H1 (cell line): ENCODE data around the gene PKIB. TPM values are rescaled to one million over a fixed set of nuclear protein-coding genes. Genes with fewer than 3 reads are reported as not detected.

Experiments
- CTCF ChIA-PET: fragments of 300-600 bp; sonication (Branson Sonifier 250); formaldehyde crosslinking; loops from one replicate; lab custom pipeline; 2021; ENCODE audit not compliant: partially characterized antibody; lab: Charles Lee
- POLR2A ChIA-PET: fragments of 300-600 bp; sonication (Branson Sonifier 250); formaldehyde crosslinking; loops from one replicate; lab custom pipeline; 2021; ENCODE audit warnings: inconsistent platforms; ENCODE audit not compliant: partially characterized antibody; lab: Charles Lee
- DNase-seq, 2 experiments: peaks; one replicate each; pipeline versions ENCODE4 v3.0.0 to v3.0.0-alpha.2; 2010 to 2022; ENCODE audit warnings: low spot score in 2 of 2, low read depth in 1 of 2, mixed read lengths in 1 of 2
- FAIRE-seq: peaks from 2 replicates; lab custom pipeline; 2011; peaks lifted over from hg19 to GRCh38; lab: Jason Lieb, UNC
- H2AFZ ChIP-seq: 2 replicates; pipeline ENCODE4 v1.8.1; 2012; ENCODE audit warnings: low read length, inconsistent platforms
- H2AK5ac ChIP-seq: 2 replicates; pipeline ENCODE4 v1.6.1; 2013; ENCODE audit warnings: low read depth, low read length
- H2BK120ac ChIP-seq: replicated peaks from 2 replicates; pipeline ENCODE3; 2013; ENCODE audit warnings: low read depth, low read length, inconsistent platforms
- H2BK12ac ChIP-seq: 2 replicates; pipeline ENCODE4 v1.6.1; 2013; ENCODE audit warnings: low read depth, low read length
- H2BK15ac ChIP-seq: 2 replicates; pipeline ENCODE4 v1.6.1; 2013; ENCODE audit warnings: low read length
- H2BK20ac ChIP-seq: 2 replicates; pipeline ENCODE4 v1.6.1; 2013; ENCODE audit warnings: low read length
- H2BK5ac ChIP-seq: 2 replicates; pipeline ENCODE4 v1.6.1; 2013; ENCODE audit warnings: low read depth, low read length
- H3K14ac ChIP-seq: 2 replicates; pipeline ENCODE4 v1.6.1; 2013; ENCODE audit warnings: inconsistent platforms; ENCODE audit not compliant: insufficient read length
- H3K18ac ChIP-seq: 2 replicates; pipeline ENCODE4 v1.6.1; 2013; ENCODE audit warnings: low read length; ENCODE audit errors: extremely low read depth
- H3K23ac ChIP-seq: 2 replicates; pipeline ENCODE4 v1.6.1; 2013; ENCODE audit warnings: inconsistent platforms; ENCODE audit not compliant: insufficient read length
- H3K23me2 ChIP-seq: 2 replicates; pipeline ENCODE4 v1.6.1; 2013; ENCODE audit warnings: low read depth, low read length
- H3K27ac ChIP-seq: 2 replicates; pipeline ENCODE4 v1.6.1; 2011; ENCODE audit warnings: low read depth, low read length, inconsistent platforms
- H3K27me3 ChIP-seq, 4 experiments: replicated peaks in 1 of 4; 1 replicate in 1 of 4; 2 replicates in 3 of 4; pipeline versions ENCODE4 v1.6.1 to v1.8.1; 2011 to 2013; ENCODE audit warnings: low read length in 3 of 4, mild to moderate bottlenecking in 3 of 4, inconsistent platforms in 2 of 4, mixed read lengths in 2 of 4, moderate library complexity in 1 of 4; ENCODE audit not compliant: control insufficient read depth in 3 of 4, insufficient read depth in 3 of 4; ENCODE audit errors: extremely low read depth in 1 of 4
- H3K36me3 ChIP-seq, 4 experiments: 2 replicates each; pipeline versions ENCODE4 v1.6.1 to v1.8.1; 2011 to 2013; ENCODE audit warnings: mild to moderate bottlenecking in 4 of 4, low read length in 3 of 4, moderate library complexity in 2 of 4, control low read depth in 1 of 4, inconsistent platforms in 1 of 4; ENCODE audit not compliant: insufficient read depth in 4 of 4, control insufficient read depth in 2 of 4
- H3K4ac ChIP-seq: replicated peaks from 2 replicates; pipeline ENCODE3; 2013; ENCODE audit warnings: low read length, low read depth, mixed read lengths, inconsistent platforms; ENCODE audit not compliant: insufficient read length
- H3K4me1 ChIP-seq, 4 experiments: replicated peaks in 1 of 4; 1 replicate in 1 of 4; 2 replicates in 3 of 4; pipeline versions ENCODE4 v1.6.1 to v1.8.1; 2011 to 2013; ENCODE audit warnings: low read length in 3 of 4, inconsistent platforms in 2 of 4, mixed read lengths in 1 of 4; ENCODE audit not compliant: insufficient read depth in 4 of 4, control insufficient read depth in 3 of 4
- H3K4me2 ChIP-seq, 2 experiments: 2 replicates each; pipeline versions ENCODE4 v1.6.1 to v1.8.1; 2011 to 2013; ENCODE audit warnings: low read depth in 2 of 2, low read length in 2 of 2, control low read depth in 1 of 2, inconsistent platforms in 1 of 2, mild to moderate bottlenecking in 1 of 2; ENCODE audit not compliant: insufficient read depth in 1 of 2
- H3K4me3 ChIP-seq, 4 experiments: fragments of 200-600, 300-600 bp in 1 of 4; sonication (generic), shearing (Covaris generic), sonication (Bioruptor Twin) in 1 of 4; 2 replicates each; pipeline versions ENCODE4 v1.5.1 to v1.8.1; 2011 to 2016; ENCODE audit warnings: low read length in 4 of 4, low read depth in 3 of 4, control low read depth in 2 of 4, inconsistent platforms in 2 of 4, mild to moderate bottlenecking in 2 of 4, mixed read lengths in 1 of 4, moderate library complexity in 1 of 4; ENCODE audit not compliant: insufficient read depth in 2 of 4; ENCODE audit errors: extremely low read depth in 1 of 4
- H3K56ac ChIP-seq: replicated peaks from 2 replicates; pipeline ENCODE3; 2013; ENCODE audit warnings: low read depth, mild to moderate bottlenecking, mixed read lengths, low read length, inconsistent platforms; ENCODE audit not compliant: insufficient read length
- H3K79me1 ChIP-seq: 2 replicates; pipeline ENCODE4 v1.6.1; 2013; ENCODE audit warnings: low read depth, low read length, control low read depth
- H3K79me2 ChIP-seq, 2 experiments: 2 replicates each; pipeline versions ENCODE4 v1.6.1 to v1.8.1; 2012 to 2013; ENCODE audit warnings: low read length in 2 of 2, mild to moderate bottlenecking in 2 of 2, inconsistent platforms in 1 of 2; ENCODE audit not compliant: insufficient read depth in 2 of 2, control insufficient read depth in 1 of 2
- H3K9ac ChIP-seq, 4 experiments: replicated peaks in 1 of 4; 1 replicate in 1 of 4; 2 replicates in 3 of 4; pipeline versions ENCODE4 v1.6.1 to v1.8.1; 2011 to 2013; ENCODE audit warnings: low read depth in 3 of 4, low read length in 3 of 4, control low read depth in 2 of 4, mild to moderate bottlenecking in 2 of 4, moderate library complexity in 2 of 4, inconsistent platforms in 1 of 4; ENCODE audit errors: extremely low read depth in 1 of 4
- H3K9me3 ChIP-seq, 2 experiments: 2 replicates each; pipeline versions ENCODE4 v1.6.1 to v1.8.1; 2012 to 2013; ENCODE audit warnings: mild to moderate bottlenecking in 2 of 2, moderate library complexity in 2 of 2, control low read depth in 1 of 2, inconsistent platforms in 1 of 2, low read depth in 1 of 2, low read length in 1 of 2, mixed read lengths in 1 of 2; ENCODE audit not compliant: insufficient read depth in 2 of 2
- H4K20me1 ChIP-seq, 2 experiments: replicated peaks in 1 of 2; 2 replicates each; pipeline versions ENCODE3 to v1.8.1; 2011 to 2013; ENCODE audit warnings: inconsistent platforms in 2 of 2, low read length in 2 of 2, mild to moderate bottlenecking in 1 of 2; ENCODE audit not compliant: insufficient read depth in 2 of 2, control insufficient read depth in 1 of 2
- H4K5ac ChIP-seq: 2 replicates; pipeline ENCODE4 v1.6.1; 2013; ENCODE audit warnings: low read length, low read depth, mixed read lengths, inconsistent platforms; ENCODE audit not compliant: insufficient read length
- H4K8ac ChIP-seq: 2 replicates; pipeline ENCODE4 v1.8.0; 2013; ENCODE audit warnings: mild to moderate bottlenecking, moderate library complexity, low read length, inconsistent platforms; ENCODE audit not compliant: insufficient read depth; ENCODE audit errors: extremely low read depth
- H4K91ac ChIP-seq: replicated peaks from 2 replicates; pipeline ENCODE3; 2013; ENCODE audit warnings: low read length, mixed read lengths, inconsistent platforms; ENCODE audit not compliant: insufficient read length
- BCL11A ChIP-seq, 2 experiments: IDR thresholded peaks; one replicate each; pipeline ENCODE4 v1.6.1; 2011; ENCODE audit warnings: low read depth in 2 of 2, low read length in 2 of 2, mild to moderate bottlenecking in 2 of 2
- BRCA1 ChIP-seq: IDR thresholded peaks from 2 replicates; pipeline ENCODE4 v1.6.1; 2012; ENCODE audit warnings: low read depth, low read length, improper control_type of control experiment
- CHD1 ChIP-seq: IDR thresholded peaks from 2 replicates; pipeline ENCODE4 v1.6.1; 2012; ENCODE audit warnings: low read depth, low read length, improper control_type of control experiment
- GABPA ChIP-seq: IDR thresholded peaks from 2 replicates; pipeline ENCODE4 v1.6.1; 2011; ENCODE audit warnings: mild to moderate bottlenecking, low read length, moderate library complexity, borderline replicate concordance; ENCODE audit not compliant: insufficient read depth
- HDAC6 ChIP-seq: IDR thresholded peaks from one replicate; pipeline ENCODE4 v1.7.1; 2012; ENCODE audit warnings: low read depth, mild to moderate bottlenecking, inconsistent platforms, low read length, moderate library complexity
- KDM4A ChIP-seq: IDR thresholded peaks from one replicate; pipeline ENCODE4 v1.7.1; 2012; ENCODE audit warnings: low read depth, mild to moderate bottlenecking, moderate library complexity, low read length, inconsistent platforms; ENCODE audit not compliant: severe bottlenecking
- NRF1 ChIP-seq: IDR thresholded peaks from 2 replicates; pipeline ENCODE4 v1.6.1; 2011; ENCODE audit warnings: mild to moderate bottlenecking, low read depth, low read length, improper control_type of control experiment
- PHF8 ChIP-seq: fragments of 200-600 bp; sonication (generic); conservative IDR thresholded peaks from 2 replicates; pipeline ENCODE4 v1.7.1; 2012; ENCODE audit warnings: low read depth, mild to moderate bottlenecking, inconsistent platforms, low read length, moderate library complexity
- POLR2A ChIP-seq, 2 experiments: IDR thresholded peaks; 1 replicate in 1 of 2; 2 replicates in 1 of 2; pipeline ENCODE4 v1.6.1; 2011; ENCODE audit warnings: low read depth in 2 of 2, low read length in 2 of 2, mild to moderate bottlenecking in 2 of 2; ENCODE audit errors: control extremely low read depth in 1 of 2
- SIN3A ChIP-seq, 2 experiments: IDR thresholded peaks in 1 of 2; conservative IDR thresholded peaks in 1 of 2; 2 replicates each; pipeline ENCODE4 v1.6.1; 2011 to 2012; ENCODE audit warnings: low read length in 2 of 2, improper control_type of control experiment in 1 of 2, low read depth in 1 of 2, mild to moderate bottlenecking in 1 of 2
- SP2 ChIP-seq: IDR thresholded peaks from 2 replicates; pipeline ENCODE4 v1.6.1; 2012; ENCODE audit warnings: mild to moderate bottlenecking, low read length, inconsistent platforms
- SUZ12 ChIP-seq: fragments of 200-600 bp; sonication (generic); IDR thresholded peaks from 2 replicates; pipeline ENCODE4 v1.6.1; 2012; ENCODE audit warnings: mild to moderate bottlenecking, inconsistent platforms, low read length, moderate library complexity, mixed read lengths
- TAF1 ChIP-seq: IDR thresholded peaks from 2 replicates; pipeline ENCODE4 v1.6.1; 2011; ENCODE audit warnings: mild to moderate bottlenecking, low read depth, low read length
- TEAD4 ChIP-seq: IDR thresholded peaks from 2 replicates; pipeline ENCODE4 v1.6.1; 2012; ENCODE audit warnings: low read depth, low read length, inconsistent platforms, mixed read lengths
- ZNF274 ChIP-seq: IDR thresholded peaks from 2 replicates; pipeline ENCODE4 v1.7.0; 2012; ENCODE audit warnings: low read length, borderline replicate concordance; ENCODE audit errors: extremely low read depth
- WGBS, 2 experiments: shearing (Covaris generic) in 1 of 2; methylation state at CpG; one replicate each; pipeline versions ENCODE4 v1.1.6 to v1.1.7; 2013 to 2015; ENCODE audit warnings: low lambda C conversion rate in 2 of 2, mixed read lengths in 2 of 2, inconsistent platforms in 1 of 2, low coverage in 1 of 2, missing lambda C conversion rate in 1 of 2; ENCODE audit not compliant: insufficient replicate concordance in 2 of 2, insufficient coverage in 1 of 2, insufficient read length in 1 of 2; ENCODE audit errors: extremely low coverage in 1 of 2, missing lambda C conversion rate in 1 of 2; 5-methylcytosine and 5-hydroxymethylcytosine counted together
- polyA plus RNA-seq, 7 experiments: library from polyadenylated mRNA; depleted of rRNA in 3 of 7; stranded (reverse) in 5 of 7; unstranded in 2 of 7; fragments of >200 nt in 5 of 7; fragments of 200-250 nt in 2 of 7; gene quantifications; 1 replicate in 5 of 7; 2 replicates in 1 of 7; 4 replicates in 1 of 7; pipeline versions ENCODE4 v1.2.1 to v1.2.3, GENCODE V29; 2011 to 2013; ENCODE audit warnings: missing spikeins in 2 of 7, mixed read lengths in 2 of 7
- total RNA-seq: library from RNA; stranded (reverse); fragmentation: NEBNext Ultra II Directional; extraction: Animal tissue kit (Norgen Biotek cat#: 25700); gene quantifications from 2 replicates; pipeline ENCODE4 v1.2.1, GENCODE V29; 2021

Gene PKIB
- total and polyA plus RNA-seq, 2 of the 8 experiments (the other 6 are each of a cell fraction or from before 2014, with no cell fraction given), result 13.5 to 73.3 TPM

- Histone ChIP-seq H2BK15ac (no peak overlapping the region), H2BK20ac (no peak overlapping the region), H2BK120ac (no peak overlapping the region), H3K4ac (no peak overlapping the region), H2BK12ac (no peak overlapping the region), H3K4me1 (peaks cover 0 to 4% (median 0%) of the 10 kb centered on the region in 4 experiments; a peak in 1 of 7 replicates), H3K27me3 (no peaks in the 10 kb centered on the region), H2AFZ (peak overlapping the region; percentile 37; the same call in 1 of the 2 replicates), H3K18ac (no peak overlapping the region), H3K9me3 (no peaks in the 10 kb centered on the region), H4K20me1 (no peaks in the 10 kb centered on the region), H4K5ac (no peak overlapping the region), H3K4me3 (no peak overlapping the region), H3K27ac (no peak overlapping the region), H3K79me2 (no peaks in the 10 kb centered on the region), H2AK5ac (no peak overlapping the region), H3K23ac (no peak overlapping the region), H3K14ac (no peak overlapping the region), H3K23me2 (no peaks in the 10 kb centered on the region), H3K9ac (no peak overlapping the region), H4K8ac (no peak overlapping the region), H3K36me3 (no peaks in the 10 kb centered on the region), H2BK5ac (no peak overlapping the region), H3K79me1 (no peaks in the 10 kb centered on the region), H4K91ac (no peak overlapping the region), H3K4me2 (no peak overlapping the region), H3K56ac (no peak overlapping the region)
- ChIA-PET CTCF (interaction anchor here (2.5 to 3.8 kb wide), 2 partner anchors 10 to 14 kb away, joined by 9 to 25 read pairs; no protein-coding TSS in a partner anchor), POLR2A (interaction anchor here (1.2 kb wide), 1 partner anchor 235 kb away, joined by 3 read pairs; no protein-coding TSS in a partner anchor)
- 66% methylated on average over 2 of the region's 2 CpGs; no CpG with 5 or more reads in 1 of the 2 experiments for WGBS, 2 experiments
- FAIRE-seq (peak; percentile 45), DNase-seq (no peak)
- TF ChIP-seq TEAD4, result no peak
- TF ChIP-seq POLR2A (IDR thresholded peaks at IDR 0.05; ENCODE audit: control extremely low read depth in 1 of 2, low read depth in 2 of 2, low read length in 2 of 2), result no peak
- no peak for TF ChIP-seq SP2
- TF ChIP-seq NRF1, result no peak
- no peak for TF ChIP-seq BRCA1
- TF ChIP-seq HDAC6, result no peak
- no peak for TF ChIP-seq SIN3A (conservative IDR thresholded peaks at IDR 0.05 in 1 of 2, IDR thresholded peaks at IDR 0.05 in 1 of 2; ENCODE audit: low read depth in 1 of 2, low read length in 2 of 2)
- no peak for TF ChIP-seq BCL11A (IDR thresholded peaks at IDR 0.05; ENCODE audit: low read depth in 2 of 2, low read length in 2 of 2)
- TF ChIP-seq ZNF274, result no peak
- no peak for TF ChIP-seq TAF1
- TF ChIP-seq KDM4A, result no peak
- no peak for TF ChIP-seq GABPA
- TF ChIP-seq SUZ12, result no peak
- TF ChIP-seq PHF8, result no peak
- TF ChIP-seq CHD1, result no peak
These were observed 107.1 kb downstream of the PKIB start for GRCh38 chr6:122717350-122717749.
